ENCODE measurements around the gene CSRP1. TPM values are rescaled to one million over a fixed set of nuclear protein-coding genes. Genes with fewer than 3 reads are reported as not detected.

CSRP1 gene
- total RNA-seq, 1 donor from 2014 or later, result 19.4 TPM

DNA sequence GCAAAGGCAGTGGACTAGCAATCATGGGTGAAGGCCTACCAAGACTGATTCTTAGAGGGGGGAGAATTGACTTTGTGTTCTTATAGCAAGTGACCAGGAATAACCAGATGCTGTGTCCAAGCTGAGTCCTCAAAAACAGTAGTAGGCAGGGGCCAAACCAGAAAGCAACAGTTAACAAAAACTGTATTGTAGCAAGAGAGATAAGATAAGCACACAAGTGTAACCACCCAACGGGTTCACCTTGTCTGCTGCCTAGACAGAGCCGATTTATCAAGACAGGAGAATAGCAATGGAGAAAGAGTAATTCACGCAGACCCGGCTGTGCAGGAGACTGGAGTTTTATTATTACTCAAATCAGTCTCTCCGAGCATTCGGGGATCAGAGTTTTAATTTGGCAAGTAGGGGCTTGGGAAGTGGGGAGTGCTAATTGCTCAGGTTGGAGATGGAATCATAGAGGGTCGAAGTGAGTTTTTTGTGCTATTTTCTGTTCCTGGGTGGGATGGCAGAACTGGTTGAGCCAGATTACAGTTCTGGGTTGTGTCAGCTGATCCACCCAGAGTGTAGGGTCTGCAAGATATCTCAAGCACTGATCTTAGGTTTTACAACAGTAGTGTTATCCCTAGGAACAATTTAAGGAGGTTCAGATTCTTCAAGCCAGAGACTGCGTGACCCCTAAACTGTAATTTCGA is 8.3 kb upstream of the CSRP1 start:
- no peak for DNase-seq (ENCODE audit: low spot score, unreplicated experiment)
- Mint-ChIP-seq H3K4me3 (ENCODE audit: low read depth) (peak overlapping the region; percentile 15), H3K27ac (peak overlapping the region; percentile 84), H3K36me3 (ENCODE audit: insufficient read depth) (no peaks in the 10 kb centered on the region), H3K27me3 (no peaks in the 10 kb centered on the region), H3K4me1 (ENCODE audit: low read depth) (peaks cover 48% of the 10 kb centered on the region), H3K9me3 (ENCODE audit: low read depth) (no peaks in the 10 kb centered on the region)
- TF ChIP-seq, protein P1, sequence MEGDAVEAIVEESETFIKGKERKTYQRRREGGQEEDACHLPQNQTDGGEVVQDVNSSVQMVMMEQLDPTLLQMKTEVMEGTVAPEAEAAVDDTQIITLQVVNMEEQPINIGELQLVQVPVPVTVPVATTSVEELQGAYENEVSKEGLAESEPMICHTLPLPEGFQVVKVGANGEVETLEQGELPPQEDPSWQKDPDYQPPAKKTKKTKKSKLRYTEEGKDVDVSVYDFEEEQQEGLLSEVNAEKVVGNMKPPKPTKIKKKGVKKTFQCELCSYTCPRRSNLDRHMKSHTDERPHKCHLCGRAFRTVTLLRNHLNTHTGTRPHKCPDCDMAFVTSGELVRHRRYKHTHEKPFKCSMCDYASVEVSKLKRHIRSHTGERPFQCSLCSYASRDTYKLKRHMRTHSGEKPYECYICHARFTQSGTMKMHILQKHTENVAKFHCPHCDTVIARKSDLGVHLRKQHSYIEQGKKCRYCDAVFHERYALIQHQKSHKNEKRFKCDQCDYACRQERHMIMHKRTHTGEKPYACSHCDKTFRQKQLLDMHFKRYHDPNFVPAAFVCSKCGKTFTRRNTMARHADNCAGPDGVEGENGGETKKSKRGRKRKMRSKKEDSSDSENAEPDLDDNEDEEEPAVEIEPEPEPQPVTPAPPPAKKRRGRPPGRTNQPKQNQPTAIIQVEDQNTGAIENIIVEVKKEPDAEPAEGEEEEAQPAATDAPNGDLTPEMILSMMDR (IDR thresholded peaks at IDR 0.05; ENCODE audit: unreplicated experiment), result no peak

DNA sequence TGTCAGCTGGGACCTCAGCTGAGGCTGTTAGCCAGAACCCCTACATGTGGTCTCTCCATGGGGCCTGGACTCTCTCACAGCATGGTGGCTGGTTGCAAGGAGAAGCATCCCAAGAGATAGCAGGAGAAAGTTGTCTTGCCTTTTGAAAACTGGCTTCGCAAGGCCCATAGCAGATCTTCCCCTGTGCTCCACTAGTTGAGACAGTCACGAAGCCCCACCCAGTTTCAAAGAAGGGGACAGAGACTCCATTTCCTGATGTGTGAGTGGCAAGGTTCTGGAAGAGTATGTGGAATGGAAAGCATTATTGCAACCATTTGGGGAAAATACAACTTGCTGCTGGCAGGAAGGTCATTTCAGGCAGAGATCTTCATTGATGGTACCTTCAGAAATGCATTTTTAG is 7.5 kb upstream of the CSRP1 start:
- Mint-ChIP-seq H3K36me3 (ENCODE audit: insufficient read depth) (no peaks in the 10 kb centered on the region), H3K27ac (peak overlapping the region; percentile 84), H3K4me3 (ENCODE audit: low read depth) (no peak overlapping the region), H3K27me3 (no peaks in the 10 kb centered on the region), H3K9me3 (ENCODE audit: low read depth) (no peaks in the 10 kb centered on the region), H3K4me1 (ENCODE audit: low read depth) (peaks cover 48% of the 10 kb centered on the region)
- TF ChIP-seq, protein P1 (IDR thresholded peaks at IDR 0.05; ENCODE audit: unreplicated experiment), result no peak
- no peak for DNase-seq (ENCODE audit: low spot score, unreplicated experiment)

DNA sequence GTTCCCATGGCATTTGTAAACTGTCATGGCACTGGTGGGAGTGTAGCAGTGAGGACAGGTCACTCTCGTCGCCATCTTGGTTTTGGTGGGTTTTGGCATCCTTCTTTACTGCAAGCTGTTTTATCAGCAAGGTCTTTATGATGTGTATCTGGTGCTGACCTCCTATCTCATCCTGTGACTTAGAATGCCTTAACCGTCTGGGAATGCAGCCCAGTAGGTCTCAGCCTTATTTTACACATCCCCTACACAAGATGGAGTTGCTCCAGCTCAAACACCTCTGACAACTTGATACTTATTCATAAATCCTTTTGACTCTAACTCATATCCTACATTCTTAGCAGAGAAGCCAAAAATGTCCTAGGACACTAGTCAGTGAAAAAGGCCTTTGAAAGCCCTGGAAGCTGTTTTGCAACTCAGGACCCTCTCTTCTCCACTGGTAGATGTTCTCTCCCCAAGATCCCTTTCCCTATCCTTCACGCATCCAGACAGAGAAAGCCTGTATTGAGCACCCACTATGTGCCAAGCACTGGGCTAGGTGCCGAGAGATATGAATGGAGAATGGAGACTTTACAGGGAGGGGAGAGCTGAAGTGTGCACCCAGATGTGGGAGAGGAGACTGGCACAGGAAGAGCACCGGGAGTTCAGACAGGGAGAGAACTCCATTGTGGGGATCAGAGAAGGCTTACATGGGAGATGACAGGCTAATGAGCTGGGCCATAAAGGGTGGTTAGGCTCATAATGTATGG is 6.7 kb upstream of the CSRP1 start:
- H3K27me3 Mint-ChIP-seq, result peaks cover 3% of the 10 kb centered on the region
- H3K4me3 Mint-ChIP-seq (ENCODE audit: low read depth), result no peak overlapping the region
- H3K27ac Mint-ChIP-seq, result peak overlapping the region; percentile 92
- no peaks in the 10 kb centered on the region for H3K36me3 Mint-ChIP-seq (ENCODE audit: insufficient read depth)
- H3K9me3 Mint-ChIP-seq (ENCODE audit: low read depth), result no peaks in the 10 kb centered on the region
- H3K4me1 Mint-ChIP-seq (ENCODE audit: low read depth), result peaks cover 48% of the 10 kb centered on the region
- TF ChIP-seq, protein P1 (IDR thresholded peaks at IDR 0.05; ENCODE audit: unreplicated experiment), result no peak
- DNase-seq (ENCODE audit: low spot score, unreplicated experiment), result no peak

DNA sequence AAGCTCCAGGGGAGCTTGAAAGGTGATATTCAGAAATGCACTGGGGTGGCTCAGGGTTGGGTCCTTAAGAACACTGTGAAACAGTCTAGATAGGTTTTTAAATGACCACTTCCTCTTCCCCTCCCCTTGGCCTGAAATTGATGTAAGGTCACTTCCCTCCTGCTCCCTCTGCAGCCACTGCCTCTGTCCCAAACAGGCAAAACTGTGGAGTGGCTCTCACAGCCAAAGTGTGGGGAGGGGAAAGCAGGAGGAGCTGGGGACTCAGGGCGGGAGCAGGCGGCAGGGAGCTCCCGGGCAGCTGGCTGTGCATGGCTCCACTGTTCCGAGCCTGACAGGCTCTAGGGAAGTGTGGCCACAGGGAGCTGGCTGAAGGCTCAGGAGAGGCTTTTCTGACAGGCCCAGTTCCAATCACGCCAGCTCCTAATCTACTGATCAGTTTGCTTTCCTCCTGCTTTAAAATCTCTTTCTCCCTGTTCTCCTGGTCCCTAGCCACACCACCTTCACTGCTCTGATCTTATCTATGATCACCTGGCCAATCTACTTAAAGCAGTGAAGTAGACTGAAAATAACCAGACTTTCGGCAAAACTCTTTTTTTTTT is 5.1 kb upstream of the CSRP1 start:
- Mint-ChIP-seq H3K36me3 (ENCODE audit: insufficient read depth) (no peaks in the 10 kb centered on the region), H3K4me1 (ENCODE audit: low read depth) (peaks cover 39% of the 10 kb centered on the region), H3K27me3 (peaks cover 3% of the 10 kb centered on the region), H3K27ac (peak overlapping the region; percentile 92), H3K4me3 (ENCODE audit: low read depth) (no peak overlapping the region), H3K9me3 (ENCODE audit: low read depth) (no peaks in the 10 kb centered on the region)
- TF ChIP-seq, protein P1 (IDR thresholded peaks at IDR 0.05; ENCODE audit: unreplicated experiment), result no peak
- DNase-seq (ENCODE audit: low spot score, unreplicated experiment), result no peak

DNA sequence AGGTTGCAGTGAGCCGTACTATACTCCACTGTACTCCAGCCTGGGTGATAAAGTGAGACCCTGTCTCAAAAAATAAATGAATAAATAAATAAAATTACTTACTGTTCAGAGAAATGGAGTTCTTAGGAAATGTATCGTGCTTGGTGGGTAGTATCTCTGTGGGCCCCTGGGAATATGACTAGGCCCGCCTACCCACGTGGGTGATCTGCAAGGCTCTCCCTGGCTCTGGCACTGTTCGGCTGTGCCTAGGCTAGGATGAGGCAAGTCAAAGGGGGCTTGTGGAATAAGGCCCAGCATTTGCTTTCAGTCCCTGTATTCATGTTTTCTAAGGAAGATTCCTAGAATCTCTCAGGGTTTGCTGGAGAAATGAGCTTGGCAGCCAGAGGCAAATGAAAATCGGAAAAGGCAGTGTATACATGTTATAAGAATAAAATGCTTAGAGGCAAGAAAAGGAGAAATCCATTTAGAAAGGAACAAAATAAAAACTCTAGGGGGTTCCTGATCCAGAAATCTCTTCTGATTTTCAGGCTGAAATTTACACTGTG is 4.5 kb upstream of the CSRP1 start:
- TF ChIP-seq, protein P1 (IDR thresholded peaks at IDR 0.05; ENCODE audit: unreplicated experiment), result no peak
- Mint-ChIP-seq H3K4me1 (ENCODE audit: low read depth) (peaks cover 39% of the 10 kb centered on the region), H3K4me3 (ENCODE audit: low read depth) (no peak overlapping the region), H3K36me3 (ENCODE audit: insufficient read depth) (no peaks in the 10 kb centered on the region), H3K27ac (peak overlapping the region; percentile 92), H3K27me3 (peaks cover 3% of the 10 kb centered on the region), H3K9me3 (ENCODE audit: low read depth) (no peaks in the 10 kb centered on the region)
- no peak for DNase-seq (ENCODE audit: low spot score, unreplicated experiment)
